ENCODE results near the gene SLC39A13.
"Not testable (repeated sequence)": the region's sequence is repeated elsewhere in the genome, so short reads cannot be mapped to it uniquely, and the experiment has no call there.

The SLC39A13 gene

GRCh38 chr11:47451990-47452389, 43.6 kb downstream of the SLC39A13 start:
- TF ChIP-seq CTCF (IDR thresholded peaks at IDR 0.05; ENCODE audit: low read length, missing control alignments): no peak

GRCh38 chr11:47453365-47453764, 45.0 kb downstream of the SLC39A13 start:
- H3K4me3 ChIP-seq (replicated peaks; ENCODE audit: low read depth, low read length): no peak overlapping the region
- TF ChIP-seq CTCF (IDR thresholded peaks at IDR 0.05; ENCODE audit: low read length, missing control alignments): no peak
- DNase-seq (ENCODE audit: low read depth): no peak

More at GRCh38 chr11:47451990-47452389, 43.6 kb downstream of the SLC39A13 start:
- no peak overlapping the region for H3K4me3 ChIP-seq (replicated peaks; ENCODE audit: low read depth, low read length)
- no peak for DNase-seq (ENCODE audit: low read depth)

GRCh38 chr11:47454258-47454671, 45.9 kb downstream of the SLC39A13 start:
- DNase-seq (ENCODE audit: low read depth): peak; percentile 93
- not testable (repeated sequence) for H3K4me3 ChIP-seq (replicated peaks; ENCODE audit: low read depth, low read length)
- peak; percentile 90 for TF ChIP-seq CTCF (IDR thresholded peaks at IDR 0.05; ENCODE audit: low read length, missing control alignments)

GRCh38 chr11:47460571-47461235, 52.3 kb downstream of the SLC39A13 start:
- peak; percentile 40 for DNase-seq (ENCODE audit: low read depth)
- no peak overlapping the region for H3K4me3 ChIP-seq (replicated peaks; ENCODE audit: low read depth, low read length)

GRCh38 chr11:47461876-47462275, 53.5 kb downstream of the SLC39A13 start:
- no peak for DNase-seq (ENCODE audit: low read depth)
- TF ChIP-seq CTCF (IDR thresholded peaks at IDR 0.05; ENCODE audit: low read length, missing control alignments): no peak
- H3K4me3 ChIP-seq (replicated peaks; ENCODE audit: low read depth, low read length): no peak overlapping the region

More at GRCh38 chr11:47460571-47461235, 52.3 kb downstream of the SLC39A13 start:
- TF ChIP-seq CTCF (IDR thresholded peaks at IDR 0.05; ENCODE audit: low read length, missing control alignments): no peak

DNA sequence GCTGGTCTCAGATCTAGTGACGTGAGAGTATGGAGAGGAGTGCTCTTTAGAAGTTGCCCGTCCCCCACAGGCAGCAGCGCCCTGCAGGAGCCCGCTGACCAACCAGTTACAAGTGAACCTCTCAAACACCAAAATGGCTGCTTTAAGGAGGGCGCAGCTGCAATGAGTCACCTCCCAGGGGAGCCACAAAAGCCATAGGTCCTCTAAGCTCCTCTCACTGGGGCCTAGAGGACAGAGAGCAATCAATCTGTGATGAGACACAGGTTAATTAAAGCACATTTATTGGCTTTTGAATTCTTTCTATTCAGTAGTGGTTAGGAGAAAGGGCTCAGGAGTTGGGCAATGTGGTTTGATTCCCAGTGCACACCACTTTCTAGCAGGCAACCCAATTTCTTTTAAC, 56.1 kb downstream of the SLC39A13 start:
- DNase-seq (ENCODE audit: low read depth): no peak
- TF ChIP-seq CTCF (IDR thresholded peaks at IDR 0.05; ENCODE audit: low read length, missing control alignments): no peak
- H3K4me3 ChIP-seq (replicated peaks; ENCODE audit: low read depth, low read length): no peak overlapping the region

All from fibroblast of pulmonary artery (primary cell).